HepG2 (cell line): Measurements from ENCODE around the gene APBA3. TPM values are rescaled to one million over a fixed set of nuclear protein-coding genes. Genes with fewer than 3 reads are reported as not detected.

ENCODE experiments used
- ATM ChIP-seq: fragments of 450-650 bp; IDR thresholded peaks from 2 replicates; pipeline ENCODE4 v1.7.1; 2017; ENCODE audit warnings: mild to moderate bottlenecking, borderline replicate concordance
- DR1 ChIP-seq: sonication (generic); formaldehyde crosslinking; IDR thresholded peaks from 2 replicates; pipeline ENCODE4 v1.8.0; 2021; ENCODE audit warnings: mild to moderate bottlenecking, missing genetic modification reagents, inconsistent platforms
- HMG20A ChIP-seq: IDR thresholded peaks from 2 replicates; pipeline ENCODE4 v1.6.1; 2016; ENCODE audit warnings: borderline replicate concordance
- HOXA9 ChIP-seq: sonication (generic); formaldehyde crosslinking; IDR thresholded peaks from 2 replicates; pipeline ENCODE4 v1.8.1; 2022; ENCODE audit warnings: missing genetic modification reagents, mild to moderate bottlenecking, moderate library complexity, borderline replicate concordance
- MTERF4 ChIP-seq: sonication (generic); formaldehyde crosslinking; IDR thresholded peaks from 2 replicates; pipeline ENCODE4 v1.8.0; 2023; ENCODE audit warnings: mild to moderate bottlenecking, missing genetic modification reagents
- MXD4 ChIP-seq: IDR thresholded peaks from 2 replicates; pipeline ENCODE4 v1.6.1; 2016; ENCODE audit warnings: mild to moderate bottlenecking, missing biosample characterization, missing genetic modification reagents
- NR2C2 ChIP-seq: sonication (generic); formaldehyde crosslinking; IDR thresholded peaks from 2 replicates; pipeline ENCODE4 v1.4.0; 2020; ENCODE audit warnings: missing genetic modification reagents, mild to moderate bottlenecking, moderate library complexity, borderline replicate concordance
- RBFOX2 ChIP-seq: fragments of 200-400 bp; formaldehyde crosslinking; IDR thresholded peaks from 2 replicates; pipeline ENCODE4 v1.6.1; 2017; ENCODE audit warnings: low read depth, mild to moderate bottlenecking, low read length
- SIN3A ChIP-seq: IDR thresholded peaks from 2 replicates; pipeline ENCODE4 v1.6.1; 2011; ENCODE audit warnings: low read depth, mild to moderate bottlenecking, control low read depth, low read length, borderline replicate concordance
- SNAPC4 ChIP-seq: sonication (generic); formaldehyde crosslinking; IDR thresholded peaks from 2 replicates; pipeline ENCODE4 v1.4.0; 2020; ENCODE audit warnings: mild to moderate bottlenecking, missing genetic modification reagents
- STAG1 ChIP-seq: sonication (generic); formaldehyde crosslinking; IDR thresholded peaks from 2 replicates; pipeline ENCODE4 v1.4.0; 2020; ENCODE audit warnings: missing genetic modification reagents
- YEATS4 ChIP-seq: sonication (generic); formaldehyde crosslinking; IDR thresholded peaks from 2 replicates; pipeline ENCODE4 v1.4.0; 2020; ENCODE audit warnings: missing genetic modification reagents, borderline replicate concordance
- ZFP1 ChIP-seq: IDR thresholded peaks from 2 replicates; pipeline ENCODE4 v1.6.1; 2016
- ZNF232 ChIP-seq: sonication (generic); formaldehyde crosslinking; IDR thresholded peaks from 2 replicates; pipeline ENCODE4 v1.4.0; 2020; ENCODE audit warnings: missing genetic modification reagents, borderline replicate concordance
- ZNF33A ChIP-seq: sonication (generic); formaldehyde crosslinking; IDR thresholded peaks from 2 replicates; pipeline ENCODE4 v1.5.1; 2020; ENCODE audit warnings: missing genetic modification reagents, mild to moderate bottlenecking, moderate library complexity, borderline replicate concordance
- ZNF766 ChIP-seq: sonication (generic); formaldehyde crosslinking; IDR thresholded peaks from 2 replicates; pipeline ENCODE4 v1.5.0; 2020; ENCODE audit warnings: missing genetic modification reagents, borderline replicate concordance
- ZNF773 ChIP-seq: sonication (generic); formaldehyde crosslinking; IDR thresholded peaks from 2 replicates; pipeline ENCODE4 v1.4.0; 2020; ENCODE audit warnings: missing genetic modification reagents, borderline replicate concordance
- ZNF879 ChIP-seq: sonication (generic); formaldehyde crosslinking; IDR thresholded peaks from 2 replicates; pipeline ENCODE4 v1.8.1; 2023; ENCODE audit warnings: missing genetic modification reagents
- polyA plus RNA-seq, 8 experiments: library from polyadenylated mRNA; depleted of rRNA in 3 of 8; stranded (reverse) in 7 of 8; unstranded in 1 of 8; fragments of >200 nt; fragmentation: Illumina TruSeq in 4 of 8; extraction: Trizol in 4 of 8; gene quantifications; 2 replicates each; pipeline versions ENCODE4 v1.2.1 to v1.2.3, GENCODE V29; 2011 to 2016; ENCODE audit warnings: low read depth in 4 of 8, missing spikeins in 1 of 8, mixed read lengths in 1 of 8; ENCODE audit not compliant: insufficient read depth in 1 of 8
- total RNA-seq, 5 experiments: library from RNA; depleted of rRNA; stranded (reverse); fragments of >200 nt; fragmentation: Illumina TruSeq; extraction: Trizol; gene quantifications; 2 replicates each; pipeline ENCODE4 v1.2.3, GENCODE V29; 2016; ENCODE audit warnings: low read depth in 1 of 5
- TF ChIP-seq, protein P1 (sequence below): sonication (generic); formaldehyde crosslinking; IDR thresholded peaks from 2 replicates; pipeline ENCODE4 v1.9.0; 2021; ENCODE audit warnings: missing genetic modification reagents, mild to moderate bottlenecking, borderline replicate concordance
- TF ChIP-seq, protein P2 (sequence below): IDR thresholded peaks from 2 replicates; pipeline ENCODE4 v1.6.1; 2016; ENCODE audit warnings: mild to moderate bottlenecking, missing biosample characterization, missing genetic modification reagents
- TF ChIP-seq, protein P3 (sequence below): sonication (generic); formaldehyde crosslinking; IDR thresholded peaks from 2 replicates; pipeline ENCODE4 v1.5.1; 2020; ENCODE audit warnings: missing genetic modification reagents, mild to moderate bottlenecking, borderline replicate concordance

APBA3 gene
- total and polyA plus RNA-seq, 2 of the 13 experiments (the other 11 are each of a cell fraction or from before 2014, with no cell fraction given) = 14.2 to 14.3 TPM

DNA sequence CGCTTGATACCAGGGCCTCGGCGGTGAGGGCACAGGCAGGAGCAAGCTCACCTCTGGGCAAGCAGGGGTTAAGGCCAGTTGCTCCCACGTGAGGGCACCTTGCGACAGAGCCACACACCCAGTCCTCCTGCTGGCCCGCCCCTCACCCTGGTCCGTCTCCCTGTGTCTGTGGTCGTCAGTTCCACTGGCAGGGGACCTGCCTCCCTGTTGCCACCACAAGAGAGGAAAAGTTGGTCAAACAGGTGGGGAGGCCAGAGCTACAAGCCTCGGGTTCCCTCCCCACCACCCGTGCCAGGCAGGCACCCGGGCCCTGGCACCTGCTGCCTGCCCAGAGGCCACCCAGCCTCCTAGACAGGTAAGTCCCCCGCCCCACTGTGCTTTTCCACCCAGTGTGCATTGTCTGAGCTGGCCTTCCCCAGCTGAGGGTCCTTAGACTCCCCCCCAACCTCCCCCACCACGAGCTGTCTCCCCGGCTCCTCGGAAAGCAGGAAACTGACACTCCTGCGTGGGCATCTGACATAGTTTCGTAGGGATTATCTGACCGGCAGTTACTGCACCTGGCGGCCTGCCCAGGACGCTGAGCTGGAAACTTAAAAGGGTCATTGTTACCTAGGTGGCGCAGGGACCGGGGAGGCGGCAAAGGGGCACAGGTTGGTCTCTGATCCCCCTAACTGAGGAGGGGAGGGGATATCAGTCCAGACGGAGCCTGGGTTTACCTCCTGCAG is 53.1 kb downstream of the APBA3 start, which contains the start of gene TJP3 (continued):
- TF ChIP-seq MTERF4 (CRISPR knock-in tag) = no peak
- TF ChIP-seq, protein P1, sequence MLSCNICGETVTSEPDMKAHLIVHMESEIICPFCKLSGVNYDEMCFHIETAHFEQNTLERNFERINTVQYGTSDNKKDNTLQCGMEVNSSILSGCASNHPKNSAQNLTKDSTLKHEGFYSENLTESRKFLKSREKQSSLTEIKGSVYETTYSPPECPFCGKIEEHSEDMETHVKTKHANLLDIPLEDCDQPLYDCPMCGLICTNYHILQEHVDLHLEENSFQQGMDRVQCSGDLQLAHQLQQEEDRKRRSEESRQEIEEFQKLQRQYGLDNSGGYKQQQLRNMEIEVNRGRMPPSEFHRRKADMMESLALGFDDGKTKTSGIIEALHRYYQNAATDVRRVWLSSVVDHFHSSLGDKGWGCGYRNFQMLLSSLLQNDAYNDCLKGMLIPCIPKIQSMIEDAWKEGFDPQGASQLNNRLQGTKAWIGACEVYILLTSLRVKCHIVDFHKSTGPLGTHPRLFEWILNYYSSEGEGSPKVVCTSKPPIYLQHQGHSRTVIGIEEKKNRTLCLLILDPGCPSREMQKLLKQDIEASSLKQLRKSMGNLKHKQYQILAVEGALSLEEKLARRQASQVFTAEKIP (CRISPR knock-in tag) = no peak
- TF ChIP-seq MXD4 (CRISPR knock-in tag) = no peak
- no peak; the same call in none of the 2 replicates for TF ChIP-seq RBFOX2
- no peak for TF ChIP-seq NR2C2 (CRISPR knock-in tag)
- TF ChIP-seq, protein P2, sequence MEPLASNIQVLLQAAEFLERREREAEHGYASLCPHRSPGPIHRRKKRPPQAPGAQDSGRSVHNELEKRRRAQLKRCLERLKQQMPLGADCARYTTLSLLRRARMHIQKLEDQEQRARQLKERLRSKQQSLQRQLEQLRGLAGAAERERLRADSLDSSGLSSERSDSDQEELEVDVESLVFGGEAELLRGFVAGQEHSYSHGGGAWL (CRISPR knock-in tag) = no peak
- no peak for TF ChIP-seq ATM
- TF ChIP-seq ZNF773 (CRISPR knock-in tag) = no peak
- no peak for TF ChIP-seq ZNF766
- peak; percentile 50; the same call in 1 of the 2 replicates for TF ChIP-seq SIN3A
- no peak for TF ChIP-seq ZNF232 (CRISPR knock-in tag)
- TF ChIP-seq, protein P3, sequence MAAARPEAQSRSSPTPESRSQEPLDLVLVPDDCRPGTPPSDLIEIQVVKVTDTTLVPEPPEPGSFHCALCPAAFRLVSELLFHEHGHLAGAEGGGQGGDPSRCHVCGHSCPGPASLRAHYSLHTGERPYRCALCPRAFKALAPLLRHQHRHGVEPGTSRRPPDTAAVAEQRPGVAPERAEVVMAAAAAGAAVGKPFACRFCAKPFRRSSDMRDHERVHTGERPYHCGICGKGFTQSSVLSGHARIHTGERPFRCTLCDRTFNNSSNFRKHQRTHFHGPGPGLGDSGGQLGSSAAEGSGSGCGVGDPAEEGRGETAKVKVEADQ (CRISPR knock-in tag) = no peak
- no peak for TF ChIP-seq DR1 (CRISPR knock-in tag)
- no peak for TF ChIP-seq STAG1 (CRISPR knock-in tag)
- no peak for TF ChIP-seq HOXA9 (CRISPR knock-in tag)
- TF ChIP-seq ZNF33A (CRISPR knock-in tag) = no peak
- TF ChIP-seq YEATS4 = no peak
- TF ChIP-seq HMG20A = peak; percentile 16; the same call in 1 of the 2 replicates
- no peak for TF ChIP-seq ZFP1 (CRISPR knock-in tag)
- TF ChIP-seq SNAPC4 (CRISPR knock-in tag) = no peak
- no peak for TF ChIP-seq ZNF879 (CRISPR knock-in tag)
